Glomerular visceral epithelial cell (primary cell): ENCODE results near the gene CD4.
"Not testable (repeated sequence)": the region's sequence is repeated elsewhere in the genome, so short reads cannot be mapped to it uniquely, and the experiment has no call there.

Experiments used
- DNase-seq: peaks from one replicate; pipeline ENCODE4 v3.0.0-alpha.2; 2016; ENCODE audit errors: extremely low spot score

The CD4 gene

DNA sequence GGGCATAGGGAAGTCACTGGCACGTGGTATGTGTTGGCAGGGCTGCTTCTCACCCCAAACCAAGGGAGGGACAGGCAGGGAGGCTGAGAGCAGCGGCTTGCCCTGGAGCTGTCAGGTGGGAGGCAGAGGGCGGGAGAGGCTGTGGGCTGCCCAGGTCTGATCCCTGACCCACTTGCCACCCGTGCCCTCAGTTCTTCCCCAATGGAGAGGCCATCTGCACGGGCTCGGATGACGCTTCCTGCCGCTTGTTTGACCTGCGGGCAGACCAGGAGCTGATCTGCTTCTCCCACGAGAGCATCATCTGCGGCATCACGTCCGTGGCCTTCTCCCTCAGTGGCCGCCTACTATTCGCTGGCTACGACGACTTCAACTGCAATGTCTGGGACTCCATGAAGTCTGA lies 56.1 kb downstream of the CD4 start:
- no peak for DNase-seq

DNA sequence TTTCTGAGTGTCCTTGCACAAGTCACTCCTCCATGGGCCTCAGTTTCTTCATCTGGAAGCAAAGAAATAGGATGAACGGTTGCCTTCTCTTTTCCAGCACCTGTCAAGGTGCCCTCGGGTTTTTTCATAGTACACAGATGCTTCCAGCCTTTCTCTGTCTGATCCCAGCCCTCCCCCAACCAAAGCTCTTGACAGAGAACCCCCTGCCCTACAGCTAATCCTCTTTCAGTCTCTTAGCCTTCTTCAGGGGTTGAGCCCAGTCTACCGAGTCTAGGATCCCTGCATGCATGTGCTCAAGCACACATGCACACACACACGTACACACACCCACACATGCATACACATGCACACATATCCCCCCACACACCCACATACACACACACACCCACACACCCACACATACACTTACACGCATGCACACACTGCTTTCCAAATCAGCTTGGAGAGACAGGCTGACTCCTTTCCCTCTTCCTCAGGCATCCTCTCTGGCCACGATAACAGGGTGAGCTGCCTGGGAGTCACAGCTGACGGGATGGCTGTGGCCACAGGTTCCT lies 57.1 kb downstream of the CD4 start:
- no peak for DNase-seq

GRCh38 chr12:6847676-6848075 lies 58.3 kb downstream of the CD4 start:
- DNase-seq = no peak

DNA sequence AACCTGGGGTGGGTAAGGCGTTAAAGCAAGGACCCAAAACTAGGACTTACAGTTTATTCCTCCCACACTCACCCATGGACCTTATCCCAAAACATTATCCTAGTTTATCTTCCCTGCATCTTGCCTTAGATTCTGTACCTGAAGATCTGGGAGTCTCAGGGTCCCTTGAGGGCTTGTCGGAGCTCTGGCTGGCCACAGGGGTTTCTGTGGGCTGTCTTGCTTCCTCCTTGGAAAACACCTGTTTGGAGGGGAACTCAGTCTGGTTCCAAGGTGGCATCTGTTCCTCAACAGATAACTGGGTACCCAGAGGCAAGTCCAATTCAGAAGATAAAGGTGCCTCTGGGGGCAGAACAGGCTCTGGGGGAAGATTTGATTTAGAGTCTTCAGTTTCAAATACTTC lies 60.1 kb downstream of the CD4 start:
- DNase-seq = no peak

- DNase-seq = no peak
These were observed 60.7 kb downstream of the CD4 start for GRCh38 chr12:6849976-6850560.

DNA sequence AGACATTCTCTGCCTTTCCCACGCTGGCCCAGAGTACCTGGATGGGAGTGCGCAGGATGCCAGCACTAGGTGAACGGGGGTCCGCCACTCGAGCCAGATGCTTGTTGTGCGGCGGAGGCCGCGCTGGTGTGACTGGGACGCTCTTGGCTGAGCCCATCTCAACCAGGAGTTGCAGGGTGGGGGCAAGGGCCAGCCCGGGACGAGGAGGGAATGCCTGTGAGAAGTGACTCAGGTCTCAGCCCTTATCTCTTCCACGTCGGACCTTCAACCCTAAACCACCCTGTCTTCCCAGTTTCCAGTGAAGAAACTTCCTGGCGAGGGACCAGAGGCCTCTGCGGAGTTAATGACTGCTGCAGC lies 61.4 kb downstream of the CD4 start:
- no peak for DNase-seq

DNA sequence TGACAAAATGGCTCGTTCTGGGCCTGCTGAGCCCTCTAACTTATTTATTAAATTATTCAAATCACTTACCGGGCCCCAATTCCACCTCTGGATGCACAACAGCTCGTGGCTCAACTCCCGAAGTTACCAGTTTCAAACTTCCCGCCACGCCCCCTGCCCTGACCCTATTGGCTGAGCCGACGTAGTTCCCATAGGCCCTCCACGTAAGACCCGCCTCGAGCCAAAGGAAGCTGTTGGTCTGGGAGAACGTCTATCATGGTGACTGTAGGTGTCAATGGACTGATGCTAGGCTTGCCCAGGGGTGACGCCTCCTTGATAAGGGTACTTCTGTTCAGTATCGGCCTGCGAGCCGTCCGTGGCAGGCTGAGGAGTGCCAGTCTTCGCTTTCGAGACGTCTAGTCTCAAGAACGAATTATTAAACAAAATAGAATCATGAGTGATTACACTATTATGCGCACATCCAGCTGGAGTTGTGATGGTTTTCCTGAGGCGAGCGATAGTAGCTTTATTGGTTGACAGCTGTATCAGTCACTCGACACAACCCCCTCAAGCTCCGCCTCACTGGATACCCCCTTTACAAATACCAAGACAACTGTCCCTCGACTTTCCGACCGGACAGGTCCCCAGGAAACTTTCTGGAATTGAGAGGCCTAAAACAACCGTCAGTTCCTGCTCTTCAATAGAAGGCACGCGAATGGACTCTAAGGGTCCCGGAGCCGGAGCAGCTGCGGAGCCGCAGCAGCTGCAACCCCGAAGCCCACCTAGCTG lies 62.0 kb downstream of the CD4 start, which contains the start of gene CDCA3:
Gene CDCA3, minus strand, starts transcription at position 134 of the 768 bp plus-strand sequence. CDS start 334 bp downstream, outside the sequence.
- peak; percentile 97 for DNase-seq

DNA sequence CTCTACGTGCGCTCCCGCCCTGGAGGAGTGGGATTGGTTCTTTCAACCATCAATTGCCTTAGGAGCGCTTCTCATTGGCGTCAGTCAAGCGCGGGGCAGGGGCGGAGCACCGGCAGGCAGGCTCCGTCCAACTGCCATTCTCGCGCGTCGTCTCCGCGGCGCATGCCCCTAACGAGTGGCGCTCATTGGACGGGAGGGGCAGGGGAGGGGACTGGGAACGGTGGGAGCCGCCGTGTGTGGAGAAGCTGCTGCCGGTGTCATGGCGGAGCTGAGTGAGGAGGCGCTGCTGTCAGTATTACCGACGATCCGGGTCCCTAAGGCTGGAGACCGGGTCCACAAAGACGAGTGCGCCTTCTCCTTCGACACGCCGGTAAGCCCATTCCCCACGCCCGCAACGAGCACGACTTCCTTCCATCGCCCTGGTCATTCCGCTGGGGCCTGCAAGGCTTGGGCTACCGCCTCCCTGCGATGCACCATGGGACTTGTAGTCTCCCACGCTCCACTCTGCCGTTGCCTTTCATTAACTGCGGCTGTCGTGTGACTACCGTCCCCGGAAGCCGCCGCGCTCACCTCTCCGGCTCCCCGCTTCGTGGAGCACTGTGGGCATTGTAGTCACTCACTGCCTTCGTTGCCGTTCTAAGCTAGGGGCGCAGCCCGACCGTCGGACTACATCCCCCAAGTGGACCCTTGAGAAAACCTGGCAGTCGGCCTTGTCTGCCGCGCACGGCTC lies 62.8 kb downstream of the CD4 start, which contains the start of gene USP5:
Gene USP5, plus strand, starts transcription at position 230 of the 730 bp plus-strand sequence. Its CDS starts 30 bp downstream, at position 260.
- peak; percentile 99 for DNase-seq

DNA sequence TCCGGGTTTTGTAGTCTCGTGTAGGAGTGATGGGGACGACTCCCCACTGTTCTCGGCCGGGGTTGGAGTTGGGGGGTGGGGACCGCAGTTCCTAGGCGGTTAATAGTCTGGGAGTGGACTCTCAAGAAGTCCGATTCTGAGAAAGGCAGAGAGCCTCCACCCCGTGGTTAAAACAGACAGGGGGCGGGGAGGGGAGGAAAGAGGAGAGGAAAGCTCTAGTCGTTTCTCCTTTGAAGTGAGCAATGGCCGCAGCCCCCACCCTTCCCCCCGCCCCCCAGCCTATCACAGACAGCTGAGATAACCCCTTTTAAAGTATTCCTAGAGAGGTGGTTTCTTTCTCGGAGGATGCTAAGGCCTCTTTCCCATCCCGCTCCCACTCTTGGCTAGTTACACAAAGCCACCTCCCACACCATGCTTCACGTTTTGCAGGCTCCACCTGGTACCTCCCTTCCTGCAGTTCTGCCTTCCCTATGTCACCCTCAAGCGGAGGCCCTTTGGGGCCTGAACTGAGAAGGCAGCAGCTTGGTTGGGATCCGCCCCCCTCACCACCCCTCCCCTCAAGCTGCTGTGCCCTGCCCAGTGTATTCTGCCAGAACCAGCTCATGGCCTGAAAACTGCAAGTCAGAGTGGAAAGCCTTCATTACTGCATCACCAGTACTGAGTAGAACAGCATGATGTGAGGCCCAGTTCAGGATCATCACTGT lies 63.5 kb downstream of the CD4 start:
- peak; percentile 69 for DNase-seq

GRCh38 chr12:6853626-6854025 lies 64.3 kb downstream of the CD4 start:
- DNase-seq = no peak

- DNase-seq = no peak
These were observed 64.7 kb downstream of the CD4 start for GRCh38 chr12:6854036-6854435.

- DNase-seq = no peak
These were observed 66.0 kb downstream of the CD4 start for GRCh38 chr12:6855322-6855721.

DNA sequence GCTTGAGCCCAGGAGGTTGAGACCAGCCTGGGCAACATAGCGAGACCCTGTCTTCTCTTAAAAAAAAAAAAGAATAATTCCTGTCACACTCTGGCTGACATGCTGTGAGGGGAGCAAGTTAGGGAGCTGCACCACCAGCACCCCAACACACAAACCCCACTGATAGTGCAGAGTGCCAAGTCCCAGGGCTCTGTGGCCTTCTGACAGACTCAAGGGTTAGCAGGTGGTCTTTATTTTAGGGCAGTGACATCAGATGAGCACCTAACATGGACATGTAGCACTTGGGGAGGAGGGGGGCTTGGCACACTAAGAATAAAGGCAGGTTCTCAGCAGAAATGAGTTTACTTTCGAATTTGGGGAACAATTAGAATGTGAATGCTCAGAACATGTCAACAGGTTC lies 69.5 kb downstream of the CD4 start:
- no peak for DNase-seq

DNA sequence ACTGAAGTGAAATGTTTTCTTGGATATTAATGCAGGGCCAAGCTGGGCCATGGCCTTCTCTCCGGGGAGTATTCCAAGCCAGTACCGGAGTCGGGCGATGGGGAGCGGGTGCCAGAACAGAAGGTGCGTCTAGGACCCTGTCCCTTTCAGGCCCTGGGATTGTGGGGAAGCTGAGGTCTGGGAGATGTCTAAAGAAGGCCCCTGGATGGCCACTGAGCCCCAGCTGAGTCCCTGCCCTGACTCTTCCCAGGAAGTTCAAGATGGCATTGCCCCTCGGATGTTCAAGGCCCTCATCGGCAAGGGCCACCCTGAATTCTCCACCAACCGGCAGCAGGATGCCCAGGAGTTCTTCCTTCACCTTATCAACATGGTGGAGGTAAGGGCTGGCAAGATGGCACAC lies 70.8 kb downstream of the CD4 start:
- DNase-seq = no peak

DNA sequence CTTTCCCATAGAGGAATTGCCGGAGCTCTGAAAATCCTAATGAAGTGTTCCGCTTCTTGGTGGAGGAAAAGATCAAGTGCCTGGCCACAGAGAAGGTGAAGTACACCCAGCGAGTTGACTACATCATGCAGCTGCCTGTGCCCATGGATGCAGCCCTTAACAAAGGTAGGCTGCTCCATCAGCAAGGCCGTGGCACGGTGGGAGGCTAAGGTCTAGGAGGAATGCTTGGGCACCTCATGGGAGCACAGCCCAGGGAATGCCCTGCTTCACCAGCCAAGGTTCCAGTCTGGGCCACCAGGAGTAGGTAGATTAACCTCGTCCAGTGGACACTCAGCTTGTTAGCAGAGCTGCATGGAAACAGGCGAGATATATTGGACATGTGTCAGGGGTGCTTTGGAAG lies 71.6 kb downstream of the CD4 start:
- DNase-seq = no peak

DNA sequence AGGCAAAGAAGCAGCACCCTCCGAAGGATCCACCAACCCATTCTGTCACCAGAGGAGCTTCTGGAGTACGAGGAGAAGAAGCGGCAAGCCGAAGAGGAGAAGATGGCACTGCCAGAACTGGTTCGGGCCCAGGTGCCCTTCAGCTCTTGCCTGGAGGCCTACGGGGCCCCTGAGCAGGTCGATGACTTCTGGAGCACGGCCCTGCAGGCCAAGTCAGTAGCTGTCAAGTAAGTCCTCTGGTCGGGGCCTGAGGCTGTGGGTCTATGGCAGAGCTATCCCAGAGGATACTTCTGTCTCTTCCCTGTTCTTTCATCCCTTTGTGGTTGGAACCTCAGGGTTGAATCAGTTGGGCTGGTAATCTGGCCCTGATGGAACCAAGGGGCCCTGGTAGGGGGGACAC lies 72.1 kb downstream of the CD4 start:
- no peak for DNase-seq

DNA sequence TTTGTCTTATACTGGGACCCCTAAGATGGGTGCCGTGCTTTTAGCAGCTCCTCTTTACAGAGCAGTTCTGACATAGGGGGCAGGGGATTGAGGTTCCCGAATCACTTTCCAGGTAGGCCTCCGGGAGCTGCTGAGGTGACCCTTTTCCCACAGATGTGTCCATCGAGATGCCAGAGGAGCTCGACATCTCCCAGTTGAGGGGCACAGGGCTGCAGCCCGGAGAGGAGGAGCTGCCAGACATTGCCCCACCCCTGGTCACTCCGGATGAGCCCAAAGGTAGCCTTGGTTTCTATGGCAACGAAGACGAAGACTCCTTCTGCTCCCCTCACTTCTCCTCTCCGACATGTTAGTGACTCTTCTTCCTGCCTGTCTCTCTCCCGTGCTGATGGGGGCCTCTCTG lies 73.7 kb downstream of the CD4 start:
- DNase-seq = no peak

GRCh38 chr12:6863586-6864321 lies 74.4 kb downstream of the CD4 start:
- no peak for DNase-seq

- not testable (repeated sequence) for DNase-seq
These were observed 76.0 kb downstream of the CD4 start for GRCh38 chr12:6865307-6865706.

GRCh38 chr12:6866163-6866919 lies 77.0 kb downstream of the CD4 start:
- no peak for DNase-seq
